Measurements from ENCODE around the gene MT1E. TPM values are rescaled to one million over a fixed set of nuclear protein-coding genes. Genes with fewer than 3 reads are reported as not detected.

Gene MT1E
- total and polyA plus RNA-seq, 12 donors: 31.9 to 268 (median 97.0) TPM

GRCh38 chr16:56611281-56611833 lies 14.2 kb upstream of the MT1E start:
- WGBS, 2 donors: 38 to 47% methylated on average over 2 of the region's 2 CpGs
- Histone ChIP-seq H3K36me3 (no peaks in the 10 kb centered on the region), H3K4me1 (peaks cover 20 to 59% (median 55%) of the 10 kb centered on the region in 9 donors), H3K27me3 (no peaks in the 10 kb centered on the region), H3K9me3 (no peaks in the 10 kb centered on the region), H3K27ac (peak overlapping the region; percentile 84 to 99 (median 93)), H3K4me3 (no peak overlapping the region)
- TF ChIP-seq CTCF (IDR thresholded peaks at IDR 0.05): no peak
- ATAC-seq (peak; percentile 10 to 80 (median 52)), DNase-seq (peak; percentile 59 to 79)
- intact Hi-C loops (cut with DNase I): loop anchor here in 2 of 10 donors (1.0 to 2.0 kb wide), 2 partner anchors 13 to 14 kb away; partner anchors contain the start of gene MT1E (in 2 of the 2)

- H3K36me3 ChIP-seq: no peaks in the 10 kb centered on the region
- peaks cover 0 to 20% (median 0%) of the 10 kb centered on the region in 7 donors for H3K27me3 ChIP-seq
- no peaks in the 10 kb centered on the region for H3K9me3 ChIP-seq
- TF ChIP-seq CTCF (IDR thresholded peaks at IDR 0.05): no peak
- ATAC-seq (no peak), DNase-seq (no peak)
- H3K4me1 ChIP-seq: peaks cover 18 to 60% (median 56%) of the 10 kb centered on the region in 9 donors
- H3K27ac ChIP-seq: no peak overlapping the region
- no peak overlapping the region for H3K4me3 ChIP-seq
- intact Hi-C loops (cut with DNase I): no loop called here
These were observed 11.9 kb upstream of the MT1E start for GRCh38 chr16:56613706-56614105.

GRCh38 chr16:56614549-56614991 lies 11.0 kb upstream of the MT1E start:
- no peaks in the 10 kb centered on the region for H3K36me3 ChIP-seq
- no peak overlapping the region for H3K27ac ChIP-seq
- DNase-seq: no peak
- intact Hi-C loops (cut with DNase I): no loop called here
- no peaks in the 10 kb centered on the region for H3K9me3 ChIP-seq
- peaks cover 18 to 57% (median 49%) of the 10 kb centered on the region in 9 donors for H3K4me1 ChIP-seq
- no peak overlapping the region for H3K4me3 ChIP-seq
- no peak for ATAC-seq
- TF ChIP-seq CTCF (IDR thresholded peaks at IDR 0.05): no peak
- H3K27me3 ChIP-seq: peaks cover 0 to 25% (median 0%) of the 10 kb centered on the region in 7 donors

- Histone ChIP-seq H3K4me1 (peaks cover 16 to 49% (median 42%) of the 10 kb centered on the region in 9 donors), H3K4me3 (no peak overlapping the region), H3K9me3 (no peaks in the 10 kb centered on the region), H3K36me3 (no peaks in the 10 kb centered on the region), H3K27ac (no peak overlapping the region), H3K27me3 (peaks cover 0 to 25% (median 0%) of the 10 kb centered on the region in 7 donors)
- WGBS, 2 donors: 96 to 97% methylated on average over 3 of the region's 3 CpGs
- ATAC-seq (no peak), DNase-seq (no peak)
- no peak for TF ChIP-seq CTCF (IDR thresholded peaks at IDR 0.05)
- intact Hi-C loops (cut with DNase I): no loop called here
These were observed 10.2 kb upstream of the MT1E start for GRCh38 chr16:56615353-56615752.
